Activated gamma-delta T cell treated with Interleukin-2 at 50 U/mL for 16 hours (primary cell): Measurements from ENCODE around the gene FLVCR2.

ENCODE experiments used
- DNase-seq: peaks from one replicate; pipeline ENCODE4 v3.0.0-alpha.2; 2020

The FLVCR2 gene

GRCh38 chr14:75558440-75558839, 20.0 kb upstream of the FLVCR2 start:
- no peak for DNase-seq

DNA sequence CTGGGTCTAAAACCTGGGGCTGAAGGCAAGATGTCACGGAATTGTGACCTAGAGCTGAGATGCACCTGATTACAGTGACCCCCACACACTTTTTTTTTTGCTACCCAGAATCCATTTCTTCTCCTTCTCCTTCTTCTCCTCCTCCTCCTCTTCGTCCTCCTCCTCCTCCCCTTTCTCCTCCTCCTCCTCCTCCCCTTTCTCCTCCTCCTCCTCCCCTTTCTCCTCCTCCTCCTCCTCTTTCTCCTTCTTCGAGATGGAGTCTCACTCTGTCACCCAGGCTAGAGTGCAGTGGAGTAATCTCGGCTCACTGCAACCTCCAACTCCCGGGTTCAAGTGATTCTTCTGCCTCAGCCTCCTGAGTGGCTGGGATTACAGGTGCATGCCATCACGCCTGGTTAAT, 19.4 kb upstream of the FLVCR2 start:
- no peak for DNase-seq

GRCh38 chr14:75559451-75560222, 18.8 kb upstream of the FLVCR2 start:
- no peak for DNase-seq

- peak; percentile 36 for DNase-seq
Measured at GRCh38 chr14:75561013-75561432, 17.4 kb upstream of the FLVCR2 start.

DNA sequence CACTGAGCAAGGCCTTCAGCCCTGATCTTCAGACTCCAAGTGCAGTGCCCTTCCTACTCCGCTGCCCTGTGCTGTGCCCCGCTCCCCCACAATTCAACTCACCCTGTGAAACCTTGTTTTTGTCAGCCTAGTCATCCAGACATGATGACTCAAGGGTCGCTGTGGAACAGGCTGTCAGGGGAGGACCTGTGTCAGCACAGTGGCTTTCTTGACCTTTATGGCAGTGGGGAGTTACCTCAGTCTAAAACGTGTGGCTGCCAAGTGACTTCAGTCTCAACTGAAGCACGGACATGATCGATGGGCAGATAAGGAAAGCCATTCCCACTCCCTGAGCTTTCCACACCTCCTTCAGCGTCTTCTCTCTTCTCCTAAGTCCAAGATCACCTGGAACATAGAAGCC, 16.3 kb upstream of the FLVCR2 start:
- DNase-seq: no peak

GRCh38 chr14:75562489-75562888, 15.9 kb upstream of the FLVCR2 start:
- DNase-seq: no peak

DNA sequence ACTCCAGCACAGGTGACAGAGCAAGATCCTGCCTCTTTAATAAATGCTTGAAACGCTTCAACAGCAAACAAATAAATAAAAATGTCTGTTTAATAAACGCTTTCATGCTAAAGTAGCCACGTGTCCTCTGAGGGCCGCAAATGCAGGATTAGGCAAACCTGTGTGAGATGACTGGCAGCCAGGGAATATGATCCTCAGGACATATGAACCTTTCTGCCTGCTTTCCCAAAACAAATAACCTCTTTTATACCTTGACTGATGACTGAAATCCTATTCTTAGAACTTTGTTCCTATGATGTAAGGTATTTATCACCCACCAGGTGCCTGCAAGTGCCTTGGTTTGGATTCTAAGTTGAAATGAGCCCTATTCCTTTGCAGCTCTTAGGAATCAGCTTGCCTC, 14.5 kb upstream of the FLVCR2 start:
- no peak for DNase-seq

- no peak for DNase-seq
Measured at GRCh38 chr14:75565056-75565455, 13.4 kb upstream of the FLVCR2 start.

- DNase-seq: peak; percentile 59
Measured at GRCh38 chr14:75566321-75566720, 12.1 kb upstream of the FLVCR2 start.

GRCh38 chr14:75566752-75567151, 11.7 kb upstream of the FLVCR2 start:
- DNase-seq: no peak

GRCh38 chr14:75568140-75568539, 10.3 kb upstream of the FLVCR2 start:
- no peak for DNase-seq

DNA sequence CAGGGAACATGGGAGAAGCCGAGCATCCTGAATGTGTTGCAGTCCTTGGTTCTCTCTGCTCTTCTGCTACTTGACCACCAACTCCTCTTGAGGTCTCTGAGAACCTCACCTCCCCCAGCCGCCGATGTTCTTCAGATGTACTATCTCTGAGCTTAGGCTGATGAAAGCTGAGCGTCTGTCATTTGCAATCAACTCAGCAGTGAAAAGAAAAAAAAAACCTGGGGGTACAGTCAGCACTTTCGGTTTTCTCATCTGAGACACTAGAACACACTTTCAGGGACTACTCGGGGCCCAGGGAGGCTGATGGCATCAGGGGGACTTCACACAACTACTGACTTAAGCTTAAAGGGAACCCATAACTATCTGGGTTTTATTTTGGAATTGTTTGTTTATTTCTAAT, 9.6 kb upstream of the FLVCR2 start:
- DNase-seq: no peak

- DNase-seq: no peak
Measured at GRCh38 chr14:75570797-75571196, 7.6 kb upstream of the FLVCR2 start.

DNA sequence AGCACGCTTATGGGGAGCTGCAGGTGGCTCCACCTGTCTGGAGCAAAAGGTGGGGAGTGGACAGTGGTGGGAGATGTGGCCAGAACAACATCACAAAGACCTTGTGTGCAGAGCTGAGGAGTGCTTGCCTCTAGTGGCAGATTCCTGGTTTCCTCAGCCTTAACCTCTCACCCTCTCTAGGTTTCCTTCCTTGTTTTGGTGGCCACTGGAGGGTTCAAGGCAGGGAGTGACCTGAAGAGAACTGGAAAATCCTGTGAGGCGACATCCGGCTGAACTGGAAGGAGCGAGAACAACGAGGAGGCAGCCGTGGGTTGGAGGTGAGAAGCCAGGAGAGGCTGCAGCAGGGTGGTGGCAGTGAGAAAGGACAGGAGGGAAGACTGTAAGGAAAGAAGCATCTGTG, 6.3 kb upstream of the FLVCR2 start:
- no peak for DNase-seq

GRCh38 chr14:75577090-75577489, 1.3 kb upstream of the FLVCR2 start:
- no peak for DNase-seq

- DNase-seq: peak; percentile 67
Measured at GRCh38 chr14:75577729-75578101, 705 bp upstream of the FLVCR2 start.

- peak; percentile 4 for DNase-seq
Measured at GRCh38 chr14:75578786-75579337, 442 bp downstream of the FLVCR2 start.

- DNase-seq: no peak
Measured at GRCh38 chr14:75579338-75579864, 981 bp downstream of the FLVCR2 start.

DNA sequence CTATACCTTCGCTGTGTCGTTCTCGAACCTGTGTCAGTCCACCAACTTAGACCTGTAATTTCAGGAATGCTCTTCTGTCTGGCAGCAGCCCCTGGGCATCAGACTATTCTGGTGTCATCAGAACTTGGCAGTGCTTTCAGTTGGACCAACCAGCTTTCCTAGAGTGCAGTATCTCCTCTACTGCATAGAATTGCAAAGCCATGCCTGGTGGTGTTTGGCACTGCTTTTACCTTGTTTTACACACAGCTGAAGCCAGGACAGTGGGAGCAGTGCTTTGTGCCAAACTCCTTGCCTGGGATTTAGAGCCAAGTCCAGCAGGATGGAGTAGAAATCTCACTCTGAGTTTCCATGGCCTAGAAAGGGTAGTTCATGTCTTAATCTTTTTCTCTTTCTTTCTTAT, 1.5 kb downstream of the FLVCR2 start:
- DNase-seq: no peak

DNA sequence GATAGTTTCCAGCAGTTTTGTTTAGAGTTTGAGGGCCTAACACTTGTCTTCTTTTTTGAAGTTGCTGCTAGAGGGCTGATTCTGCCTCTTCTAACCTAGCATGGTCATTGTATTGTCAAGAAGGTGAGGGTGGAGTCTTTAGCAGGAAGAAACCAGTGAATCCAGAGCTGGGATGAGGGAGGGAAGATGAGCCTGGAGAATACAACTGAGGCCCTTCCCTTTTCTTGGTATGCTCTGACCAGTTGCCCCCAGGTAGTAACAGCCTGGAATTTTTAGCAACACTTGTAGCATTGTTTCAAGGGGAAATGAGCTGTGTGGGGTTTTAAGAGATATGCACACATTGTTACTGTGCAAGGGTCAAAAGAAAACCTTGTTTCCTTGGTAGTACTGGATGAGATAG, 9.0 kb downstream of the FLVCR2 start:
- DNase-seq: no peak

DNA sequence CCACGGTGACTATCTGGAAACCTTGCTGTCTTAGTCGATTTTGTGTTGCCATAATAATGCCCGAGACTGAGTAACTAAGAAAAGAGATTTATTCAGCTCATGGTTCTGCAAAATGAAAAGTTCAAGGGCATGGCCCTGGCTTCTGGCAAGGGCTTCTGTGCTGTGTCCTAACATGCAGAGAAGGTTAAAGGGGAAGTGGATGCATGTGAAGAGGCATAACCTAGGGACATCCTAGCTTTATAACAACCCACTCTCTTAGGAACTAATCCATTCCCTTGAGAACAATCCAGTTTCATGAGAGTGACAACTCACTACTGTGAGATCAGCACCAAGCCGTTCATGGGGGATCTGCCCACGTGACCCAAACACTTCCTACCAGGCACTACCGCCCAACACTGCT, 11.5 kb downstream of the FLVCR2 start:
- no peak for DNase-seq

DNA sequence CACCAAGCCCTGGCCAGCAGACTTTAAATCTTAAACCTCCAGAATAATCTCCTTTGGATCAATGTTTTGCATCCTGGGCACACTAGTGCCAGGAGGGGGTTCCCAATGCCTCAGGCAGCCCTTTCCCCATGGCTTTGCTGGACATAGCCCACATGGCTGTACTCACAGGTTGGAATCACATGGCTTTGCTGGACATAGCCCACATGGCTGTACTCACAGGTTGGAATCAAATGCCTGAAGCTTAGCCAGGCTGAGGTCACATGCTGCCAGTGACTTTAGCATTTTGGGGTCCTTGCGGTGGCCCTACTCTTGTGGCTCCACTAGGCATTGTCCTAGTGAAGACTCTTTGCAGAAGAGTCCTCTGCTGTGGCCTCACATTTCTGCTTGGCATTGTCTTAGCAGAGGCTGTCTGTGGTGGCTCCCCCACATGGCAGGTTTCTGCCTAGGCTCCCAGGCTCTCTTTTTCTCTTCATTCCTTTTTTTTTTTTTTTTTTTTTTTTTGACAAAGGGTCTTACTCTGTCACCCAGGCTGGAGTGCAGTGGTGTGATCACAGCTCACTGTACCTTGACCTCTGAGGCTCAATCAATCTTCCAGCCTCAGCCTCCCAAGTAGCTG, 13.0 kb downstream of the FLVCR2 start:
- DNase-seq: no peak

- no peak for DNase-seq
Measured at GRCh38 chr14:75591987-75592575, 13.7 kb downstream of the FLVCR2 start.

GRCh38 chr14:75595226-75595625, 16.8 kb downstream of the FLVCR2 start:
- no peak for DNase-seq
